ENCODE results near the gene TOP3A.
"Not testable (repeated sequence)": the region's sequence is repeated elsewhere in the genome, so short reads cannot be mapped to it uniquely, and the experiment has no call there.

Gene TOP3A

GRCh38 chr17:18314731-18315561, at the start of gene TOP3A, which contains the start of gene SMCR8:
TOP3A (minus strand) TSS chr17:18314994; CDS start chr17:18314778, 216 bp downstream.
SMCR8 (plus strand) TSS chr17:18315293; CDS start chr17:18315790, 497 bp downstream.
- DNase-seq: peak; percentile 92

- DNase-seq: no peak
These were observed 49.4 kb upstream of the TOP3A start for GRCh38 chr17:18364166-18364565.

- DNase-seq: no peak
These were observed 48.6 kb upstream of the TOP3A start, which contains the start of gene SHMT1 for GRCh38 chr17:18363101-18364049. SHMT1 (minus strand) TSS chr17:18363550; CDS start chr17:18355981, 7,569 bp downstream.

- no peak for DNase-seq
These were observed 47.9 kb upstream of the TOP3A start for GRCh38 chr17:18362698-18363100.

- DNase-seq: no peak
These were observed 47.3 kb upstream of the TOP3A start for GRCh38 chr17:18361837-18362697.

GRCh38 chr17:18360518-18360917, 45.7 kb upstream of the TOP3A start:
- DNase-seq: no peak

- DNase-seq: no peak
These were observed 41.8 kb upstream of the TOP3A start for GRCh38 chr17:18356624-18357023.

- DNase-seq: no peak
These were observed 38.7 kb upstream of the TOP3A start for GRCh38 chr17:18353541-18353940.

- DNase-seq: no peak
These were observed 29.2 kb upstream of the TOP3A start for GRCh38 chr17:18344021-18344420.

GRCh38 chr17:18339933-18340332, 25.1 kb upstream of the TOP3A start:
- no peak for DNase-seq

- DNase-seq: not testable (repeated sequence)
These were observed 23.4 kb upstream of the TOP3A start for GRCh38 chr17:18338158-18338557.

GRCh38 chr17:18332909-18333489, 18.2 kb upstream of the TOP3A start:
- DNase-seq: no peak

- DNase-seq: no peak
These were observed 17.1 kb upstream of the TOP3A start for GRCh38 chr17:18331879-18332278.

- no peak for DNase-seq
These were observed 13.9 kb upstream of the TOP3A start for GRCh38 chr17:18328643-18329204.

- no peak for DNase-seq
These were observed 12.8 kb upstream of the TOP3A start for GRCh38 chr17:18327556-18327955.

GRCh38 chr17:18327093-18327492, 12.3 kb upstream of the TOP3A start:
- DNase-seq: no peak

- DNase-seq: no peak
These were observed 11.8 kb upstream of the TOP3A start for GRCh38 chr17:18326572-18326971.

- no peak for DNase-seq
These were observed 11.2 kb upstream of the TOP3A start for GRCh38 chr17:18326039-18326438.

GRCh38 chr17:18324140-18325050, 9.6 kb upstream of the TOP3A start:
- DNase-seq: no peak

GRCh38 chr17:18323507-18324139, 8.8 kb upstream of the TOP3A start:
- DNase-seq: no peak

Data from SIG-M5 (cell line).